ENCODE measurements around the gene UBE2D2. TPM values are rescaled to one million over a fixed set of nuclear protein-coding genes. Genes with fewer than 3 reads are reported as not detected.
A peak's percentile ranks its signal among the peaks of the same experiment; 100 is the strongest.

UBE2D2 gene
- total RNA-seq, 2 experiments from 2014 or later, result 145 to 239 TPM

DNA sequence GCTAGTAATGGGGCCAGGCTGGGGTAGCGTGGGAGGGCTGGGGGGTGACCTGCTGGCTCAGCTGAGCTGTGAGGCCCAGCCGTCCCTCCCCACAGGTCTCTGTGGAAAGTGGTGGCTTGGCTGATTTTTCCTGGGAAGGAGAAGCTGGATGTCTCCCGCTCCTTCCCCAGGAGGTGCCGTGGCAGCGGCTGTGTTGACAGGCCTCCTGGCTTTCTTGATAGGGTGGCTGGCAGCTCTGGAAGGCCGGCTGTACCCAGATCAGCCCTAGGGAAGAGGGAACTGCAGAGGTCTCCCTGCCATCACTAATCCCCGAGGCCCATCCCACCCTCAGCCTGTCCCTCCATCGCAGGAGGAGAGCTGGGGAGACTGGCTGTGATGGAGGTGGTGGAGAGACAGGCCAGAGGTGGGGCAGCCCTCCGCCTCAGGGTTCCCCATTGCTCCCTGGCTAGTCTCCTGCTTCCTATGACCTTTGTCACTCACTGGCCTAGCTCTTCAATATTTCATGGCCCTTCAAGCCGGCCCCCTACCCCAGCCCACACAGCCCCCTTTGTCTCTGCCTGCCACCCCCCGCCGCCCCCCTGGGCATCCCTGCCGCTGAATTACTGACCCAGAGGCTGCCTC lies 93.8 kb downstream of the UBE2D2 start:
- Histone ChIP-seq H3K4me3 (ENCODE audit: low read depth, low read length, poor library complexity, severe bottlenecking) (peak overlapping the region; percentile 6), H4K20me1 (ENCODE audit: insufficient read depth, low read length) (peaks cover 27% of the 10 kb centered on the region; the same call in 1 of the 2 replicates), H3K9me3 (ENCODE audit: low read length) (no peaks in the 10 kb centered on the region), H3K79me2 (ENCODE audit: insufficient read depth, low read depth, low read length) (peaks cover 99% of the 10 kb centered on the region), H3K27ac (ENCODE audit: low read depth, low read length, poor library complexity, severe bottlenecking) (peak overlapping the region; percentile 89), H2AFZ (ENCODE audit: low read length) (no peak overlapping the region), H3K4me2 (ENCODE audit: low read length) (peak overlapping the region; percentile 98), H3K36me3 (ENCODE audit: insufficient read depth, low read length) (peaks cover 7% of the 10 kb centered on the region; the same call in 1 of the 2 replicates), H3K9me2 (ENCODE audit: insufficient read depth, low read length) (no peaks in the 10 kb centered on the region), H3K4me1 (ENCODE audit: insufficient read depth, low read length, poor library complexity, severe bottlenecking) (peaks cover 92% of the 10 kb centered on the region)
- no TSS peak for BruUV-seq (replicated peaks)
- ChIA-PET CTCF (ENCODE audit: unreplicated experiment) (interaction anchor here (0.5 to 2.0 kb wide), 3 partner anchors 14 to 361 kb away, joined by 3 to 9 read pairs (median 3); partner anchors contain the start of gene MATR3), POLR2A (interaction anchor here (0.7 to 8.9 kb wide), 5 partner anchors 10 to 89 kb away, joined by 3 to 73 read pairs (median 4); no protein-coding TSS in a partner anchor)
- DNase-seq (ENCODE audit: low spot score), result no peak
- TF ChIP-seq EZH2phosphoT487 (IDR thresholded peaks at IDR 0.05; ENCODE audit: borderline replicate concordance, low read depth, low read length) (no peak), CTCF (conservative IDR thresholded peaks at IDR 0.05; ENCODE audit: low read length) (no peak)
- intact Hi-C loops (cut with micrococcal nuclease; ENCODE audit: unreplicated experiment), result loop anchor here (1.0 kb wide), 1 partner anchor 15 kb away; no protein-coding TSS in a partner anchor

GRCh38 chr5:139655727-139656271 lies 94.7 kb downstream of the UBE2D2 start:
- Histone ChIP-seq H3K27ac (ENCODE audit: low read depth, low read length, poor library complexity, severe bottlenecking) (peak overlapping the region; percentile 89), H3K36me3 (ENCODE audit: insufficient read depth, low read length) (peaks cover 7% of the 10 kb centered on the region; the same call in 1 of the 2 replicates), H3K4me2 (ENCODE audit: low read length) (peak overlapping the region; percentile 98), H3K79me2 (ENCODE audit: insufficient read depth, low read depth, low read length) (peaks cover 97% of the 10 kb centered on the region), H3K4me3 (ENCODE audit: low read depth, low read length, poor library complexity, severe bottlenecking) (no peak overlapping the region), H3K4me1 (ENCODE audit: insufficient read depth, low read length, poor library complexity, severe bottlenecking) (peaks cover 96% of the 10 kb centered on the region), H3K9me3 (ENCODE audit: low read length) (no peaks in the 10 kb centered on the region), H4K20me1 (ENCODE audit: insufficient read depth, low read length) (peaks cover 27% of the 10 kb centered on the region; the same call in 1 of the 2 replicates), H2AFZ (ENCODE audit: low read length) (no peak overlapping the region), H3K9me2 (ENCODE audit: insufficient read depth, low read length) (no peaks in the 10 kb centered on the region)
- BruUV-seq (replicated peaks), result no TSS peak
- POLR2A ChIA-PET, result interaction anchor here (0.6 to 8.9 kb wide), 3 partner anchors 13 to 90 kb away, joined by 3 to 73 read pairs (median 3); no protein-coding TSS in a partner anchor
- no peak for TF ChIP-seq CTCF (conservative IDR thresholded peaks at IDR 0.05; ENCODE audit: low read length)
- TF ChIP-seq EZH2phosphoT487 (IDR thresholded peaks at IDR 0.05; ENCODE audit: borderline replicate concordance, low read depth, low read length), result no peak
- CTCF ChIA-PET (ENCODE audit: unreplicated experiment), result interaction anchor here (0.6 kb wide), 2 partner anchors 105 to 277 kb away, joined by 4 to 5 read pairs; no protein-coding TSS in a partner anchor
- DNase-seq (ENCODE audit: low spot score), result no peak
- intact Hi-C loops (cut with micrococcal nuclease; ENCODE audit: unreplicated experiment), result no loop called here
